ENCODE measurements around the gene ZNF579. TPM values are rescaled to one million over a fixed set of nuclear protein-coding genes. Genes with fewer than 3 reads are reported as not detected.
A peak's percentile ranks its signal among the peaks of the same experiment; 100 is the strongest.
"Not testable (repeated sequence)": the region's sequence is repeated elsewhere in the genome, so short reads cannot be mapped to it uniquely, and the experiment has no call there.

The ZNF579 gene
- total RNA-seq, 1 donor from 2014 or later: 1.8 TPM

- H3K36me3 ChIP-seq (ENCODE audit: control insufficient read depth, insufficient read depth, low read length): no peaks in the 10 kb centered on the region
- H3K4me3 ChIP-seq (ENCODE audit: low read depth, low read length): no peak overlapping the region
- DNase-seq (ENCODE audit: low read depth): no peak
- no peak for TF ChIP-seq CTCF (IDR thresholded peaks at IDR 0.05; ENCODE audit: insufficient read depth, low read length, severe bottlenecking)
- no peaks in the 10 kb centered on the region for H3K27me3 ChIP-seq (ENCODE audit: control insufficient read depth, insufficient read depth, low read length)
- no peak for FAIRE-seq
These were observed 4.2 kb upstream of the ZNF579 start for GRCh38 chr19:55584871-55585270.

GRCh38 chr19:55583897-55584296 is 3.2 kb upstream of the ZNF579 start:
- DNase-seq (ENCODE audit: low read depth); FAIRE-seq; H3K36me3 ChIP-seq (ENCODE audit: control insufficient read depth, insufficient read depth, low read length); H3K27me3 ChIP-seq (ENCODE audit: control insufficient read depth, insufficient read depth, low read length); H3K4me3 ChIP-seq (ENCODE audit: low read depth, low read length): not testable (repeated sequence)

- H3K4me3 ChIP-seq (ENCODE audit: low read depth, low read length); H3K27me3 ChIP-seq (ENCODE audit: control insufficient read depth, insufficient read depth, low read length); DNase-seq (ENCODE audit: low read depth); H3K36me3 ChIP-seq (ENCODE audit: control insufficient read depth, insufficient read depth, low read length); FAIRE-seq: not testable (repeated sequence)
These were observed 1.6 kb upstream of the ZNF579 start for GRCh38 chr19:55582284-55582683.

GRCh38 chr19:55581823-55582223 is 1.2 kb upstream of the ZNF579 start:
- FAIRE-seq (no peak), DNase-seq (ENCODE audit: low read depth) (no peak)
- Histone ChIP-seq H3K36me3 (ENCODE audit: control insufficient read depth, insufficient read depth, low read length) (no peaks in the 10 kb centered on the region), H3K4me3 (ENCODE audit: low read depth, low read length) (no peak overlapping the region), H3K27me3 (ENCODE audit: control insufficient read depth, insufficient read depth, low read length) (no peaks in the 10 kb centered on the region)
- no peak for TF ChIP-seq CTCF (IDR thresholded peaks at IDR 0.05; ENCODE audit: insufficient read depth, low read length, severe bottlenecking)

- no peak for TF ChIP-seq CTCF (IDR thresholded peaks at IDR 0.05; ENCODE audit: insufficient read depth, low read length, severe bottlenecking)
- Histone ChIP-seq H3K27me3 (ENCODE audit: control insufficient read depth, insufficient read depth, low read length) (no peaks in the 10 kb centered on the region), H3K4me3 (ENCODE audit: low read depth, low read length) (peak overlapping the region; percentile 95), H3K36me3 (ENCODE audit: control insufficient read depth, insufficient read depth, low read length) (no peaks in the 10 kb centered on the region)
- no peak for FAIRE-seq
- no peak for DNase-seq (ENCODE audit: low read depth)
These were observed 636 bp upstream of the ZNF579 start for GRCh38 chr19:55581145-55581822.

GRCh38 chr19:55579766-55580621 is 654 bp downstream of the ZNF579 start:
- Histone ChIP-seq H3K36me3 (ENCODE audit: control insufficient read depth, insufficient read depth, low read length) (no peaks in the 10 kb centered on the region), H3K4me3 (ENCODE audit: low read depth, low read length) (peak overlapping the region; percentile 95), H3K27me3 (ENCODE audit: control insufficient read depth, insufficient read depth, low read length) (no peaks in the 10 kb centered on the region)
- DNase-seq (ENCODE audit: low read depth): no peak
- TF ChIP-seq CTCF (IDR thresholded peaks at IDR 0.05; ENCODE audit: insufficient read depth, low read length, severe bottlenecking): no peak
- FAIRE-seq: no peak

Measured in bronchial epithelial cell (primary cell).